GM21619 (cell line): ENCODE measurements around the gene FNDC10.
A peak's percentile ranks its signal among the peaks of the same experiment; 100 is the strongest.

Source experiments
- ATAC-seq: cut with Tn5 transposase; IDR thresholded peaks from one replicate; pipeline ENCODE4 v1.9.1; 2021; ENCODE audit not compliant: unreplicated experiment

The FNDC10 gene

DNA sequence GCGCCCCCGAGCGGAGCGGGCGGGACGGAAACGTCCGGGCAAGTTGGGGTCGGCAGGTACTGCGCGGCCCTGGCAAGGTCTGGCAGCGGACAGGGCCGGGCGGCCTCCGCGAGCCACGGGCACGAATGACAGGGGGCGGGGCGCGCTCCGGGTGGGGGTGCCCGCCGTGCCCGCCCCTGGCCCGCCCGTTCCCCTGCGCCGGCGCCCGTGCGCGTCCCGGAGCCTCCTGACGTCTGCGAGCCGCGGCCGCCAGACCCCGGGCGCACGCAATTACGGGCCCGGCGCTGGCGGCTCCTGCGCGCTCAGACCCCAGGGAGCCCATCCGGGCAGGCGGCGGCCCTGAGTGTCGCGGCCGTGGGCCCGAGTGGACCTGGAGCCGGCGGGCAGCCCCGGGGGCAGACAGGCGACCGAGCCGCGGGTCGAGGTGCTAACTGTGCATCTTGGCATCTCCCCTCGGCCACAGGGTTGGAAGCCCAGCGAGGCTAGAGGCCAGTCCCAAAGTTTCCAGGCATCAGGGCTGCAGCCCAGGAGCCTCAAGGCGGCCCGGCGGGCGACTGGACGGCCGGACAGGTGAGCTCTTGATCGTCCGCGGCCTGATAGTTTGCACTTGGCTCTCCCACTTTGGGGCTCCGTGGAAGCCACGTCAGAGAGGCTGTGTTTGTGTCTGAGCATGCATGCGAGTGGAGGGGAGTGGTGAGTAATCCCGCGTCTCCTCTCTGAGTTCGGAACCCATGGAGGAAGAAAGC lies 16.3 kb upstream of the FNDC10 start:
- ATAC-seq = peak; percentile 10

GRCh38 chr1:1615256-1616044 lies 15.5 kb upstream of the FNDC10 start, which contains the start of gene MIB2:
Gene MIB2 (plus strand): TSS chr1:1615500. CDS start chr1:1623453, 7,953 bp downstream.
- ATAC-seq = peak; percentile 77

DNA sequence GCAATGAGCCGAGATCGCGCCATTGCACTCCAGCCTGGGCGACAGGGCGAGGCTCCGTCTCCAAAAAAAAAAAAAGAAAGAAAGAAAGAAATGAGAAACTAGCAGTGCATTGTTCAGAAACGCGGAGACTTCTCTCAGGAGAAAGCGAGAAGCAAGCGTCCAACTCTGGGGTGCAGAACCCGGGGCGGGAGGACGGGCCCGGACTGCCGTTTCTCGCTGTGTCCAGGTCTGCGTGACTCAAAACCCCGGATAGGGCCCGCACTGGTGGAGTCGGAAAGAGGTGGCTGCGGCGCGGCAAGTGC lies 15.0 kb upstream of the FNDC10 start:
- ATAC-seq = no peak

DNA sequence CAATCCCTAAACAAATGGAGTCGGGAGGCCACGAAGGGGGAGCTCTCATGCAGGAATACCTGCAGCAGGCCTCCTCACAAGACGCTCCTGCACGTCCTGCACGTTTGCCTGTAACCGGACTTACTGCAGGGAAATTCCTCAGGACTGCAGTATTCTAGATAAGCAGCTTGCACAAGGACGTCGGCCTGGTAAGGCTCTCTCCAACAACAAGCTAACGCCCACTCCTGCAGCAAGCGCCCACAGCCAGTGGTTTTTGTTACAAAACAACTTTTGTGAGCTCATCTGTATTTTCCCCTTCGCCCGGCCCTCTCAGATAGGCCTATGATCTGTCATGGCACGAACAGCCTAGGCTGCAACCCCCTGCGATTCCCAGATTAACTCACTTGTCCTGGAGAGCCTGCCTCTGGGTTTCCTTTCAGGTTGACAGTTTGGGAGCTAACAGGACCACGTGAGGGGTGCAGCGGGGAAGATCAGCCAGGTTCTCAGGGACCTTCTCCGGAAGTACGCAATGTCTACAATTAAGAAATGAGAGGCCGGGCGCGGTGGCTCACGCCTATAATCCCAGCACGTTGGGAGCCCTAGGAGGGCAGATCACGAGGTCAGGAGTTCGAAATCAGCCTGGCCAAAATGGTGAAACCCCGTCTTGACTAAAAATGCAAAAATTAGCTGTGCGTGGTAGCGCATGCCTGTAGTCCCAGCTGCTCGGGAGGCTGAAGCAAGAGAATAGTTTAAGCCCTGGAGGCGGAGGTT lies 14.4 kb upstream of the FNDC10 start:
- ATAC-seq = no peak

DNA sequence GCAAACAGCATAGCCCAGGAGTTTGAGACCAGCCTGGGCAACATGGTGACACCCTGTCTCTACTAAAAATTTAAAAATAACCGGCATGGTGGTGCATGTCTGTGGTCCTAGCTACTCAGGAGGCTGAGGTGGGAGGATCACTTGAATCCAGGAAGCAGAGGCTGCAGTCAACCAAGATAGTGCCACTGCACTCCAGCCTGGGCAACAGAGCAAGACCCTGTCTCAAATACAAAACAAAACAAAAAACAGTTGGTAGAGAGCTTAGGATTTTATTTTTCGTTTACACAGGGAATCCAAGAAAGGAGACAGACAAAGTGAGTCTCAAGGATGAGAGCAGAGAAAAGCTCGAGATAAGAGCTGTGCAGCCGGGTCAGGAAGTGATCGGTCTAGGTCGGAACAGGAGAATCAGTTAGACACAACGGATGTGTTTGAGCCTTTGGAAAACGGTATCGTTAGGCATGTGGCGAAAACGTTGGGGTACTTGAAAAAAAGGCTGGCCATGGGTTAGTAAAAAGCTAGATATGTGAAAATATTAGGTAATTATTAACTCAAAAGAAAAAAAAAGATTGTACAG lies 13.7 kb upstream of the FNDC10 start:
- no peak for ATAC-seq

- ATAC-seq = no peak
Measured at GRCh38 chr1:1612104-1612400, 12.1 kb upstream of the FNDC10 start.

DNA sequence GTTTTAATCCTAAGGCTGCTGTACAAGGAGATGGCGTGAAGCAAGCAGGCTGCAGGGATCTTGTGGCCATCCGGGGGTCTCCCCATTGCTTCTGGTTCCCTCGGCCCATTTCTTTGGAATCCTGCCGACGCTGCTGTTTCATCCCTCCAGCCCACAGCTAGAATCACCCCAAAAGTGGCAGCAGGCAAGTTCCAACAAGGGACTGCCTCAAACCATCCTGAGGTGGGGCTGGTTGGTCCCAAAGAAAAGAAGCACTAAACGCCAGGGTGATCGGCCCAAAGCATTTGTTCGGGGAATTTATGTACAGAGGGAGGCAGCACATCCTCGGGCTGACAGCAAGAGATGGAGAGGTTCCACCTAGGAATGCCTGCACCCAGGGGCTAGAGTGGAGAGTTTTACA lies 10.9 kb upstream of the FNDC10 start:
- no peak for ATAC-seq

DNA sequence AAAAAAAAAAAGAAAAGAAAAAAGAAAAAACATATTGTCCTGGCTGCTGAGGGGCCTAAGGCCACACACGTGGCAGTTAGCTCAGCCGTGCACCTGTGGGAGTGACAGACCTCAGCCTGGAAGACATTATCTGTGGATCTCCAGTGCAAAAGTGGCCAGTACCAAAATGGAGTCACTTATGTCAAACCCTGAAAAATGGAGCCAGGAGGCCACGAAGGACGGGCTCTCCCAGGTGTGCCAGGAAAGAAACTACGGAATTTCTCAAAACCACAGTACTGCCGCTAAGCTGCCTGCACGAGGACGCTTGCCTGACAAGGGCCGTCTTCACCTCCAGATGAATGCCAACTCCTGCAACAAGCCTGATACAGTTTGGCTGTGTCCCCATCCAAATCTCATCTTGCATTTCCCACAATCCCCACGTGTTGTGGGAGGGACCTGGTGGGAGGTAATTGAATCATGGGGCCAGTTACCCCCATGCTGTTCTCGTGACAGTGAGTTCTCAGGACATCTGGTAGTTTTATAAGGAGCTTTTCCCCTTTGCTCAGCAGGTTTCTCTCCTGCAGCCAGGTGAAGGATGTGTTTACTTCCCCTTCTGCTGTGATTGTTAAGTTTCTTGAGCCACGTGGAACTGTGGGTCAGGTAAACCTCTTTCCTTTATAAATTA lies 10.0 kb upstream of the FNDC10 start:
- ATAC-seq = no peak

DNA sequence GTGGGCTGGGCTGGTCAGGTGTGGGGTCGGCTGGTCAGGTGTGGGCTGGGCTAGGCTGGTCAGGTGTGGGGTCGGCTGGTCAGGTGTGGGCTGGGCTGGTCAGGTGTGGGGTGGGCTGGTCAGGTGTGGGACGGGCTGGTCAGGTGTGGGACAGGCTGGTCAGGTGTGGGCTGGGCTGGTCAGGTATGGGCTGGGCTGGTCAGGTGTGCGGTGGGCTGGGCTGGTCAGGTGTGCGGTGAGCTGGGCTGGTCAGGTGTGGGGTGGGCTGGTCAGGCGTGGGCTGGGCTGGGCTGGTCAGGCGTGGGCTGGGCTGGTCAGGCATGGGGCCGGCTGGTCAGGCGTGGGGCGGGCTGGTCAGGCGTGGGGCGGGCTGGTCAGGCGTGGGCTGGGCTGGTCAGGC lies 6.3 kb upstream of the FNDC10 start:
- ATAC-seq = no peak

GRCh38 chr1:1605724-1606123 lies 5.8 kb upstream of the FNDC10 start:
- no peak for ATAC-seq

- no peak for ATAC-seq
Measured at GRCh38 chr1:1605034-1605591, 5.2 kb upstream of the FNDC10 start.

GRCh38 chr1:1604374-1605033 lies 4.6 kb upstream of the FNDC10 start:
- no peak for ATAC-seq

GRCh38 chr1:1603671-1604373 lies 3.9 kb upstream of the FNDC10 start:
- no peak for ATAC-seq

GRCh38 chr1:1602968-1603506 lies 3.1 kb upstream of the FNDC10 start:
- ATAC-seq = no peak

DNA sequence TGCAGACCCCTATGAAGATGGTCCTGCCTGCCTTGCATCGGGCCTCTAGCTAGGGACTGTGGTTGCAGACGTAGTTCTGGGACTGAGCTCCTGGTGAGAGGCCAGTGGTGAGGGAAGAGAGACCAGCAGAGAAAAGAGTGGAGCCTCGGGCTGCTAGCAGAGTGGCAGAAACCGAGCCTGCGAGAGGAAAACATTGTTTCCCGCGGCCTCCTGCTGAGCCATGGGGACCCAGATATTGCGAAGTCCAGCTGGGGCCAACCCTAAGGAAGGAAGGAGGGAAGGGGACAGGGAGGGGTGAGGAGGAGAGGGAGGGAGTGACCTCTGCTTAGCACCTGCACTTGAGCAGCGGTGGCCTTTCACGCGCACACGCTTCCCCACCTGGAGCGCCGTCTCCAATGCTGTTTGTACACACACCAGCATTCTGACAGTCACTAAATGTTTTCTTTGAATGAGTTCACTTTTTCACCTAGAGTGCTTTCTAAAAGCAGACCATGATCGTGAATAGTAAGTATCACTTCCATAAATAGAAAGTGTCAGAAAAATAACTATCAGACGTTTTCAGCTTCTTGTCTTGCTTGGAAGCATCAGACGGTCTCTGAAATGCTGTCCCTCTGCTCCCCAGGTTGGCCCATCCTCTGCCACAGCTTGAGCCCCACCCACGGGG lies 2.5 kb upstream of the FNDC10 start:
- no peak for ATAC-seq

DNA sequence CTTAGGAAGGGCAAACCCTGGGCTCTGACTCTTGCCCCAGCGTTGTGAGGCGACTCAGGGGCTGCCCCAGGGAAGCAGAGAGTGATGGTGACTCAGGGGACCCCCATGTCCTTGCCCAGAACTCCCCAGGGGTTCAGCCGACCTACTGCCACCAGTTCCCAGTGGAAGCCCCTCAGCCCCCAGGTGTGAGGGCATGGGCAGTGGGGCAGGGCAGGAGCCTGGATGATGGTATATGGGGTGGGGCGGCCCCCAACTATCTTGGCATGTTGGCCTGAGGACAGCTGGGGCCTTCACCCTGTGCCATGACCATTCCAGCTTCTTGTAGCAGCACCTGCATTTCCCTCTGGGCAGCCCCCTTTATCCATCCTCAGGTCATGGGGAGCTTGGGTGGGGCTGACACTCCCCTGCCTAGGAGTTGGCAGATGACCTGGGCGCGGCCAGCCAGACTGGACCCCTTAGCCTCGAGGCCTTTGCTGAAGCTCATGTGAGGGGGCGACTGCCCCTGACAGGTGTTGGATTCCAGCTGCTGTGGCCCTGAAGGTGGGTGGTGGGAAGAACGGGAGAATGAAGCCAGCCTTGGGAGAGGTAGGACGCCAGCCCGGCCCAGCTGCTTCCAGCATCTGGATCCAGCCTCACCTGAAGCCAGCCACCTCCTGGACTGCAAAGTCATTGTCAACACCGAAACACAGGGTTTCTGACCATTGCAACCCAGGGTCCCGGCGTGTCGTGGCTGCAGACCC lies 1.8 kb upstream of the FNDC10 start:
- ATAC-seq = no peak

DNA sequence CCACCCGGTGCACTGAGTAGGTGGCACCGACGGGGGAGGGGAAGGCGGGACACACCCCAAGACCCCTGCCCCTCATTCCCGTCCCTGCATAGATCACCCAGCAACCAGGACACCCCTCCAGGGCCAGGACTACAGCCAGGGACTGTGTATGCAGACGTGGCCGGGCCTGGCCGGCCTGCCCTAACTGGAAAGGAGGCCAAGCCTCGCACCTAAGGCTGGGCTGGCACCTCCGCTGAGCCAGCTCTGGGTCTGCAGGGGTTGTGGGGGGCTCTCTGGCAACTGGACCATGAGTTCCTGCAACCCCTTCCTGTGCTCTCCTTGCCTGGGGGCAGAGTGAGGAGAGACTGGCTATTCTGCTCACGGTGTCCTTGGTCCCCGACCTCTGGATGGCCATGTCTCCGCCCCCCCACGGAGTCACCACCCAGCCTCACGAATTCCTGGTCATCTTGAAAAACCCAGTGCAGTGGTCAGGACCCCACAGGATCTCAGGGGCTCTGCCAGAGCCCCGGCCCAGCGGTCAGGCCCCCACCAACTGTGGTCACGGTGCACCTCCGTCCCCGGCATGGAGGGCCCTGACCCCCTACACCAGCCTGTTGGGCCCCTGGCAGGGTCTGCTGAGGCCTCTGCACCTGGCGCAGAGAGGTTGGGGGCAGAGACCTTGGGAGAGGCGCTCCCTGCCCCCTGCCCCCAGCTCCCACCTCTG lies 1.1 kb upstream of the FNDC10 start:
- no peak for ATAC-seq
